GM10266 (cell line): ENCODE measurements around the gene DOK3.
"Not testable (repeated sequence)": the region's sequence is repeated elsewhere in the genome, so short reads cannot be mapped to it uniquely, and the experiment has no call there.

Experiments used
- DNase-seq: peaks from one replicate; pipeline ENCODE4 v3.0.0; 2012; ENCODE audit errors: extremely low spot score
- CTCF ChIP-seq: IDR thresholded peaks from 2 replicates; pipeline ENCODE4 v1.5.1; 2012; ENCODE audit warnings: mild to moderate bottlenecking, low read depth; ENCODE audit not compliant: control insufficient read depth, insufficient read depth; ENCODE audit errors: missing control alignments

DOK3 gene

GRCh38 chr5:177536386-177536785 is 26.8 kb upstream of the DOK3 start:
- DNase-seq: no peak
- no peak for TF ChIP-seq CTCF

GRCh38 chr5:177535125-177535524 is 25.5 kb upstream of the DOK3 start:
- no peak for TF ChIP-seq CTCF

GRCh38 chr5:177534433-177534832 is 24.8 kb upstream of the DOK3 start:
- not testable (repeated sequence) for DNase-seq

More at GRCh38 chr5:177535125-177535524, 25.5 kb upstream of the DOK3 start:
- DNase-seq: no peak

GRCh38 chr5:177531209-177531940 is 21.7 kb upstream of the DOK3 start:
- DNase-seq: no peak
- no peak for TF ChIP-seq CTCF

GRCh38 chr5:177530638-177531037 is 21.0 kb upstream of the DOK3 start:
- TF ChIP-seq CTCF: no peak
- no peak for DNase-seq

GRCh38 chr5:177529247-177530203 is 19.9 kb upstream of the DOK3 start:
- DNase-seq: no peak
- TF ChIP-seq CTCF: no peak

- no peak for TF ChIP-seq CTCF
- DNase-seq: no peak
These were observed 19.0 kb upstream of the DOK3 start for GRCh38 chr5:177528631-177529030.
